KMS-11 (cell line): ENCODE results near the gene MECR.

Experiments
- H2AFZ ChIP-seq: fragments of 200-600 bp; sonication (generic); 2 replicates; pipeline ENCODE4 v1.6.1; 2016; ENCODE audit warnings: antibody characterized with exemption, mixed run types, low read depth
- H3K27ac ChIP-seq: fragments of 200-600 bp; sonication (generic); 2 replicates; pipeline ENCODE4 v1.6.1; 2016; ENCODE audit warnings: mild to moderate bottlenecking, mixed run types
- H3K27me3 ChIP-seq: fragments of 200-600 bp; sonication (generic); 2 replicates; pipeline ENCODE4 v1.6.1; 2017; ENCODE audit warnings: mild to moderate bottlenecking, low read depth, mixed run types, moderate library complexity; ENCODE audit not compliant: insufficient read depth
- H3K36me3 ChIP-seq: fragments of 200-600 bp; sonication (generic); 2 replicates; pipeline ENCODE4 v1.6.1; 2017; ENCODE audit warnings: mild to moderate bottlenecking, mixed run types; ENCODE audit not compliant: insufficient read depth
- H3K4me1 ChIP-seq: fragments of 200-600 bp; sonication (generic); 2 replicates; pipeline ENCODE4 v1.6.1; 2016; ENCODE audit warnings: mild to moderate bottlenecking, low read depth, mixed run types; ENCODE audit not compliant: poor library complexity, severe bottlenecking
- H3K4me2 ChIP-seq: fragments of 200-600 bp; sonication (generic); 2 replicates; pipeline ENCODE4 v1.7.0; 2016; ENCODE audit warnings: mild to moderate bottlenecking, mixed run types
- H3K4me3 ChIP-seq: fragments of 200-600 bp; sonication (generic); IDR thresholded peaks from 2 replicates; pipeline ENCODE4 v1.6.1; 2017; ENCODE audit warnings: low read depth, low read length, mixed read lengths; ENCODE audit not compliant: insufficient read depth
- H3K79me2 ChIP-seq: fragments of 200-600 bp; sonication (generic); 2 replicates; pipeline ENCODE4 v1.6.1; 2016; ENCODE audit warnings: low read depth, mixed run types; ENCODE audit not compliant: insufficient read depth
- H3K9ac ChIP-seq: fragments of 200-600 bp; sonication (generic); 2 replicates; pipeline ENCODE4 v1.6.1; 2016; ENCODE audit warnings: mild to moderate bottlenecking, mixed run types
- H4K20me1 ChIP-seq: fragments of 200-600 bp; sonication (generic); 2 replicates; pipeline ENCODE4 v1.6.1; 2016; ENCODE audit warnings: mild to moderate bottlenecking, mixed run types; ENCODE audit not compliant: insufficient read depth
- TF ChIP-seq, protein P1 (sequence below): fragments of 200-600 bp; sonication (generic); conservative IDR thresholded peaks from 2 replicates; pipeline ENCODE4 v1.6.1; 2017; ENCODE audit warnings: low read depth, mild to moderate bottlenecking, antibody characterized with exemption, low read length, moderate library complexity, mixed read lengths

MECR gene

DNA sequence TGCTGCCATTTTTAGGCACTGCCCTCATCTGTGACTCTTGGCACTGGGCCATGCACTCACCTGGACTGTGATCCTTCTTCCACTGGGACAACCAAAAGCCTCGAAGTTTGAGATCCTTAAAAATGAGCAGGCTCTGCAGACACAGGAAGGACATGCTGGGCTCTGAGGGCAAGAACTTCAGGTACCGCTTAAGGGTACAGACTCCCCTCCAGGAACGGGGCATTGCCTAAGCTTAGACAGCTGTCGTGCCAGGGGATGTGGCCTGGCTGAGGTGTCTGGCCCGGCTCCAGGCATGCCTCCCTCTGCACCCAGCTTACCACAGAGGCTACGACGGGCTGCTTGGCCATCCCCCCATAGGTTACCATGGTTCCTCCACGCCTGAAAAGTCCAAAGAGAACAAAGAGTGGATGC lies 34.8 kb downstream of the MECR start:
- no peaks in the 10 kb centered on the region for H3K27me3 ChIP-seq
- H3K4me2 ChIP-seq = no peak overlapping the region
- no peak overlapping the region for H3K9ac ChIP-seq
- H3K27ac ChIP-seq = no peak overlapping the region
- no peaks in the 10 kb centered on the region for H3K79me2 ChIP-seq
- H4K20me1 ChIP-seq = no peaks in the 10 kb centered on the region
- H2AFZ ChIP-seq = no peak overlapping the region
- no peak overlapping the region for H3K4me3 ChIP-seq
- no peaks in the 10 kb centered on the region for H3K36me3 ChIP-seq
- TF ChIP-seq, protein P1, sequence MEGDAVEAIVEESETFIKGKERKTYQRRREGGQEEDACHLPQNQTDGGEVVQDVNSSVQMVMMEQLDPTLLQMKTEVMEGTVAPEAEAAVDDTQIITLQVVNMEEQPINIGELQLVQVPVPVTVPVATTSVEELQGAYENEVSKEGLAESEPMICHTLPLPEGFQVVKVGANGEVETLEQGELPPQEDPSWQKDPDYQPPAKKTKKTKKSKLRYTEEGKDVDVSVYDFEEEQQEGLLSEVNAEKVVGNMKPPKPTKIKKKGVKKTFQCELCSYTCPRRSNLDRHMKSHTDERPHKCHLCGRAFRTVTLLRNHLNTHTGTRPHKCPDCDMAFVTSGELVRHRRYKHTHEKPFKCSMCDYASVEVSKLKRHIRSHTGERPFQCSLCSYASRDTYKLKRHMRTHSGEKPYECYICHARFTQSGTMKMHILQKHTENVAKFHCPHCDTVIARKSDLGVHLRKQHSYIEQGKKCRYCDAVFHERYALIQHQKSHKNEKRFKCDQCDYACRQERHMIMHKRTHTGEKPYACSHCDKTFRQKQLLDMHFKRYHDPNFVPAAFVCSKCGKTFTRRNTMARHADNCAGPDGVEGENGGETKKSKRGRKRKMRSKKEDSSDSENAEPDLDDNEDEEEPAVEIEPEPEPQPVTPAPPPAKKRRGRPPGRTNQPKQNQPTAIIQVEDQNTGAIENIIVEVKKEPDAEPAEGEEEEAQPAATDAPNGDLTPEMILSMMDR = no peak
- peaks cover 9% of the 10 kb centered on the region for H3K4me1 ChIP-seq

DNA sequence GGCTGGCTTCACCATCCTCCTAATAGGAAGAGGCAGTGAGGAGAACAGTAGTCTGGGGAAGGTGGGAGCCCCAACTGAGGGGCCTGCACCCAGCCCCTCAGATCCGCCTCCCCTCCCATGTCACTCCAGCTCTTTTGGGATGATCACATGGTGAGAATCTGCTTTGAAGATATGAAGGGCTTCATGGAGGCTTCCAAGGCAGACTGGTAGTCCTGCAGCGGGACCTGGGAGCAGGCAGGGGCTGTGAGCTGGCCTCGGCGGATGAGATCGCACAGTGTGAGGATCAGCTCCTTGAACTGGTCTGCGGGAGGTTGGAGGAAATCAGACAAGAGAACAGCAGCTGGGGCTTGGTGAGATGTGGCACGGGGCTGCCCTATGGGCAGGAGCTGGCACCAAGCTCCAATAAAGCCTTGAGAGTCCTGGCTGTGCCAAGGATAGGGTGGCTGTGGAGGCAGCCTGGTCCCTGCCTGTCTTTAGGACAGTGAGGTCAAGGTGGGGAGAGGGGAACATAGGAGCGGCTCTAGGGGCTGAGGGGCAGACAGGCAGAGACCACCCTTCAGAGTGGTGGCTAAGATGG lies 36.8 kb downstream of the MECR start:
- Histone ChIP-seq H3K27me3 (no peaks in the 10 kb centered on the region), H3K79me2 (no peaks in the 10 kb centered on the region), H3K9ac (no peak overlapping the region), H4K20me1 (no peaks in the 10 kb centered on the region), H3K36me3 (no peaks in the 10 kb centered on the region), H2AFZ (no peak overlapping the region), H3K4me2 (no peak overlapping the region), H3K4me1 (peaks cover 9% of the 10 kb centered on the region), H3K4me3 (no peak overlapping the region), H3K27ac (no peak overlapping the region)
- TF ChIP-seq, protein P1 = no peak

DNA sequence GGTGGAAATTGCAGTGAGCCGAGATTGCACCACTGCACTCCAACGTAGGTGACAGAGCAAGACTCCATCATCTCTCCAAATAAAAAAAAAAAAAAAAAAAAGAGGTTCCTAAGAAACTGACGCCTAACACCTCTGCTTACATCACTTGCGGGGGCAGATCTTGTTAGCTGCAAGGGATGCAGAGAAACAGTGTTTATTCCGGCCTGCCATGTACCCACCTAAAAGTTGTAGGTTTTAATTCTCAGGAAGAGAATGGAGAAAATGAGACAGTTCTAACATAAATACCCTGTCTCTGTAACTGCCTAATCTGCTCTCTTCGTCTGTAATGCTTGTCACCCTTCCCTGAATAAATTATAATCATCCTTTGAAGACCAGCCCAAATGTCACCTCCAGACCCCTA lies 40.0 kb downstream of the MECR start:
- H3K4me3 ChIP-seq = no peak overlapping the region
- TF ChIP-seq, protein P1 = no peak
- no peak overlapping the region for H3K9ac ChIP-seq
- H4K20me1 ChIP-seq = no peaks in the 10 kb centered on the region
- no peaks in the 10 kb centered on the region for H3K27me3 ChIP-seq
- H3K36me3 ChIP-seq = no peaks in the 10 kb centered on the region
- H3K27ac ChIP-seq = no peak overlapping the region
- no peak overlapping the region for H2AFZ ChIP-seq
- no peaks in the 10 kb centered on the region for H3K4me1 ChIP-seq
- no peaks in the 10 kb centered on the region for H3K79me2 ChIP-seq
- no peak overlapping the region for H3K4me2 ChIP-seq

DNA sequence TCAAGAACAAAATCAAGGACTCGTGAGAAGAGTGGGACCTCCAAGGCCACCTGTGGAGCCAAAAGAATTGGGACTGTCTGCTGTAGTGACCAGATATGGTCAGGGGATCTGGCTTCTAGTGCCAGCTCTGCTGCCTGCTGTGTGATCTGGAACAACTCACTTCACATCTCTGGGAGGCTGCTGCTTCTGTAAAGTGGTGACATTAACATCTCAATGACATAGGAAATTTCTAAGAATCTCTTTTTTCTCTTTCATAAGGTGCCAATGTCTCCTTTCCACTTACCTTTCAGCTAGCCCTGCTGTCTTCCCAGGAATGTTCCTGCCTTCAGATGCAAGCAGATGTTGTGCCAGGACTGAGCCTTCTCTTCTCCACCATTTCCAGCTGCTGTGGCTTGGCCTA lies 44.0 kb downstream of the MECR start:
- no peaks in the 10 kb centered on the region for H3K27me3 ChIP-seq
- no peak overlapping the region for H2AFZ ChIP-seq
- no peaks in the 10 kb centered on the region for H3K79me2 ChIP-seq
- H3K9ac ChIP-seq = no peak overlapping the region
- H4K20me1 ChIP-seq = no peaks in the 10 kb centered on the region
- H3K4me2 ChIP-seq = no peak overlapping the region
- no peak overlapping the region for H3K27ac ChIP-seq
- peaks cover 24% of the 10 kb centered on the region for H3K4me1 ChIP-seq
- H3K4me3 ChIP-seq = no peak overlapping the region
- TF ChIP-seq, protein P1 = no peak
- no peaks in the 10 kb centered on the region for H3K36me3 ChIP-seq
